NCI-H128 (cell line): ENCODE measurements around the gene TYRP1.

ENCODE experiments used
- DNase-seq: peaks from one replicate; lab custom pipeline; 2025; ENCODE audit not compliant: unreplicated experiment; lab: John Stamatoyannopoulos, UW

Gene TYRP1

DNA sequence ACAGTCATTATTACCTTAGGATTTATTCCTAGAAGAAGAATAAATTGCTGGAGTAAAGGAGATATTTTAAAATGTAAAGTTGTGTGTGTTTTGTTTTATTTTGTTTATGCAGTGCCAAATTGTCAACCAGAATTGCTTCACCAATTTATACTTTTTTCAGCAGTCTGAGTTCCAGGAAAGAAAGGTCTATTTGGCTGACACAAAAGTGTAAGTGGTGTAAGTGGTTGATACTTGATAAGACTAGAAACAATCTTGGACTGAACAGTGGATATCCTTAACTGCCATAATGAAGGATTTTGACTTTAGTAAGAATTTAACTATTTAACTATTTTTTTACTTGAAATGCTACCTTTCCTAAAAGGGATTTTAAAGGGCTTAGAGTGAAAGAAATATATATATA, 37.7 kb downstream of the TYRP1 start:
- no peak for DNase-seq

DNA sequence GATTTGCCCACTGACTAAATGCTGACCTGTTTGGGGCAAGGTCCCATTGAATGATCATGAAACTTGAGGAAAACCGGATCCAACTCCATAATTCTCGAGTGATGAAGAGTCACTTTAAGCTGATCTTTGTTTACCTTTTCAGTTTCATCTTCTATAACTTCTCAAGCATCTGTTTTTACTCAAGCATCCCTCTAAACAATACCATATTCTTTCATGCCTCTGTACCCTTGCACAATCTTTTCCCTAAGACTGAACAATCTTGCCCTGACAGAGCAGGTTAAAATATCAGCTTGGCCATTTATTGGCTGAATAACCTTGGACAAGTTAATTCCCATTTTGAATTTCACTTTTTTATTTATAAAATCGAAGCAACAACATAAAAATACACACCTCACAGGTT, 39.8 kb downstream of the TYRP1 start:
- DNase-seq: no peak

DNA sequence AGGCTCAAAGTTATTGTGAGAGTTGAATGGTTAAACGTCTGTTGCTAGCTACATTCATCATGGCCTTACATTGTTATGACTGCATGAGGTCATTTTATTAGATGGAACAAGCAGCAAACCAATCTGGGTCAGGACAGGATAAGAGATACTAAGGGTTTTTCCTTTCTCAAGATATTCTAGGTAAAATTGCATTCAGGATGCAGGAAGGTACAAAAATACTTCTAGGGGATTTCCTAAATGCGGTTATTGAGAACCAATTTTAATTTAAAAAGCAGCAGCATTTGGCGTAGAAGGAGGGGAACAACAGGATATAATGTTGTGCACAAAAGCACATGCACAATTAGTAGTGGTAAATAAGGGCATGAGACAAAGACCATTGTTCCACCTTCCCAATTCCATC, 42.5 kb downstream of the TYRP1 start:
- no peak for DNase-seq

DNA sequence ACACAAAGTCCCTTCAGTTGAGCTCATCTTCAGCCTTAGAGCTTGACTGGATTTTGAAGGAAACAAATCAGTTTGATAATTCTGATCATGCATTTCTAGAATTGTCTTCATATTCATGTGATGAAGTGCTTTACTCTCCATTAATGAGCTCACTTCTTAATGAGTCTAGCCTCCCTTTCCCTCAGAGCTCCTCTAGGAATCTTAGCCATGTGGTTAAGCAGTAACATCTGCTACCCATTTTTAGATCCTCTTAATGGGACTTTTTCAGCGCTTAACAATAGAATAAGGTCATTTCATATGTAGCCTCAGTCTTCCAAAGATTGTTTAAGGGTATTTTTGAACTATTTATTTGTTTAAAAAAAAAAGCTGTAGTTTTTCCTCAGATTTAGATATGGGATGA, 44.7 kb downstream of the TYRP1 start:
- DNase-seq: no peak

DNA sequence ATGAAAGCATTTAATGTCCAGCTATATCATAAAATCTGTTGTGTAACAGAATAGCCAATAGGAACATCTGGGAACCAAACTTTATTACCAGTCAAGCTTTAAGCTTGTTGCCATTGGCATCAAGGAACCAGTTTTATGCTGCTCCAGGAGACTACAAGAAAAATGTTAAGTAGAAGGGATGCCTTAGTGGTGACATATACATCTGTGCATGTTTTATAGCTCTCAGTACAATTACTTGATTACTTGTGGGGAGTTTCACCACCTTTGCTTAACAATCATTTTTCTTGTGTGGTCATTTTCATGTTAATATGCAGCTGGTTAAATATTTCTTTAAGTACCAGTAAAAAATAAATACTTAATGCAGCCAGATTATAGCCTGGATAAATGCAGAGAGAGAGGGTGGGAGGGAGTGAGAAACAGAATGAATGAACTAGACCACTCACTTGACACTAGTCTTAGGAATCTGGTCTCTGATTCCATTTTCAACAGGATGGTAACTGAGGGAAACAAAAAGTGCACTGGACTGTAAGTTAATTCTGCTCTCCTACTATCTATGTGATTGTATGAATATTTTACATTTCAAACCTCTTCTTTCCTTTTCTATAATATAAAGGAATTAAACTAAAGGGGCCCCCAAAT, 45.9 kb downstream of the TYRP1 start:
- DNase-seq: no peak

DNA sequence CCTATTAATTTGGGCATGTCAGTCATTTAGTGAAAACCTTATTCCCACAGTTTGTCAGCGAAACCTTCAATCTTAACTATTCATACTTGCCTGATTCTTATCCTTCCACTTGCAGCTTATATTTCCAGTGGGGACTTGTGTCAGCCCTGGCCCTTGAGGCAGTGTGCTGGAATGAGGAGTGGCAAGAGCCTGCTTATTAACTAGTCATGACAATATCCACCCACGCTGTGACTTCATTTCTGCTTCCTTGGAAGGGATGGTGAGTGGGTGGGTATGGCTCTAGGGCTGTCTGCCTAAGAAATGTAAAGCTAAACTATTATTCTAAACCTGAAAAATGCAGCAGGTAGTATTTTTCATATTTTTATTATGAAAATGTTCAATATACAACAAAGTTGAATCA, 47.7 kb downstream of the TYRP1 start:
- DNase-seq: no peak

DNA sequence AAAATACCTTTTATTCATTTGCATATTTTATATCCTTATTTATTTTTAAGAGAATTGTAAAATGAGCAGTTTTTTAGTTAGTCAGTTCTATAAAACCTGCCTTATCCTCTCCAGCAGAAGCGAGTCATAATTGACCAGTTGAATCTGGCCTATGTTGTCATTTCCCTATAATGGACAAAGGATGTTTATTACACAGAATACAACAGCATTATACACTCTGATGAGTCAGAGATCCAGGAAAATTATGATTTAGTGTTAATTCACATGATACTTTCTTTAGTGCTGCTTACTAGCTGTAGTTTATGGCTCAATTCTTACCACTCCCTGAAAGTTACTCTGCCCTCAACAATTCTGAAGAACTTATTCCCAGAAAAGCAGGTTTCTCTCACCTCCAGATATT, 54.8 kb downstream of the TYRP1 start:
- no peak for DNase-seq

DNA sequence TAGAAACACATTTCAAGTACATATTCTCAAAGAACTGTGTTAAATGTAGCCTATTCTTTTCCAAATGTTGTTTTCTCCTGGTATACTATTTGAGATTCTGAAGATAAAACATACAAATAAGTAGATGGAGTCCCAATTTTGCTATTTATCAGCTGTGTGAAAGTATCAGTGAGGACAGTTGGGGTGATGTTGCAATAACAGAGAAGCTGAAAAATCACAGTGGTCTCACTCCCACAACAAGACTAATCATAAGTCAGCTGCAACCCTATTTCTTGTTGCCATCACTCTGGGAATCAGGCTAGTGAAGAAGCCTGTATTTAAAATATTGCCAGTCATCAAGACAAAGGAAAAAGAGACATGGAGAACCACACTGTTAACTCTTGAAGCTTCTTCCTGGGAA, 55.8 kb downstream of the TYRP1 start:
- no peak for DNase-seq

DNA sequence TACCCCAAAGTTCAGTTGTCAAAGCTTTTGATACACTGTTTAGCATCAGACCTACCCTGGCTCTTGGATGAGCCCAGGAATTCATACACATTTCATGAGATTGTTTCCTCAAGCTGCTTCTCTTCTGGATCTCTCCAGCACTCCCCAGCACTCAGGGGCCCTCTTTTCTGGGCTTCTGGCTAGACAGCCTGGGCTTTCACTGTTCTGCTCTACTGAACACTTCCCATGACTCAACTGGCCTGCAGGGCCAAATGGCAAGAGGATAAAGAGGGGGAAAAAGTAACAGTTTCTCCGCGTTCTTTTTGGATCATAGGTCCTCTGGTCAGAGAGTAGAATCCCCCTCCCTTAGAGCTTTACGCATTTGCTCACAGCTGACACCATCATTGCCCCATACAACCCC, 60.7 kb downstream of the TYRP1 start:
- no peak for DNase-seq

DNA sequence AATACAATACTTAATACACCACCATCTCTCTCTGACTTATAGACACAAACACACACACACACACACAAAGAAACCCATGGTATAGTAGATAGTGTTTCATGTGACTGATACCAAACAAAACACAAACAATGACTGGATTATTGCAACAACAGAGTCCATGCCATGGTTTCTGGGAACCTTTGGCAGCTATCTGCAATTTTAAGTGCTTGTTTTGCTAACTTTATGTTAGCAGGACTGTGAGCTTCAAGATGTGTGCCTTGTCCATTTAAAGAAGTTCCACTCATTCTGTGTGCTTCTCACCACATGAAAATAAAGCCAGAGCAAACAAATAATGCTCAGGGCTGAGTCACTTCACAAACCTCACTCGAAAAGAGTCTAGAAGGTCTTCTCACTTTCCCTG, 66.6 kb downstream of the TYRP1 start:
- DNase-seq: no peak
